ENCODE results near the gene ACHE. TPM values are rescaled to one million over a fixed set of nuclear protein-coding genes. Genes with fewer than 3 reads are reported as not detected.

The ACHE gene
- total and polyA plus RNA-seq, 2 of the 13 experiments (the other 11 are each of a cell fraction or from before 2014, with no cell fraction given) = 0.18 to 0.40 TPM

DNA sequence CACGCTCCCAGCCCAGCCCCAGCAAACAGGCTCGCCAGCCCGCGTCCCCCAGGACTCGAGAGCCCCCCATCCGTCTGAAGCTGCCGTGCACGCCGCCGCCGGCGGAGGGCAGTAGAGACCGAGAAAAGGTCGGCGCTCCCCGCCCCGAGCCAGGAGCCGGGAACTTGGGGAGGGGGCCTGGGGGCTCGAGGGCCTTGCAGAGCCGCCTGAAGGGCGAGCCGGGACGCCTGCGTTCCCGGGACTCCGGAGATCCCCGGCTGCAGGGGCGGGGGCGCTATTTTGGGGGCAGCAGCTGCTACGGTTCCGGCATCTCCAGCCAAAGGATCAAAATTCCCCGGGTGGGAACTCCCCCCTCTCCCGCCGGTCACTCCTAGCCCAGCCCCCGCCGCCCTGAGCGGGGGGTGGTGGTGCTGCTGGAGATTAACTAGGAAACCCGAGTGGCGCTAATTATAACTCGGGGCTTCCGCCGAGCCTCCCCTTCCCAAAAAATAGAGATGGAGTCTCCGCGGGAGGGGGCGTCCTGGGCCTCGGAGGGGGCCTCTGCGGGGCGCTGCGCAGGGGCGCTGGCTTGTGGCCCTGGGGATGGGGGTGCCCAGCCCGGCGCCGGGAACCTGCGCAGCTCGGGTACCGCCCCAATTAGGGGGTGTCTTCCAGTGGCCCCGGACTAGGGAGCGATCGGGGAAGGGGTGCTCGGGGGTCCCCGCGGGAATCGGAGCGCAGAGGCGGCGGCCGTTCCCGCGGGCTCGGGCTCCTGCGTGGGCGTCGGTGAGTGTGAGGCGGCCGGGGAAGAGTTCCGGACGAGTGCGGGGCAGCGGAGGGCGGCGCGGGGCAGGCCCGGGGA lies 608 bp downstream of the ACHE start:
- Histone ChIP-seq H2AFZ (ENCODE audit: low read length) (no peak overlapping the region), H3K27me3 (ENCODE audit: control insufficient read depth in 1 of 2, insufficient read depth in 2 of 2, low read length in 2 of 2) (peaks cover 11 to 32% of the 10 kb centered on the region in 2 experiments), H4K20me1 (ENCODE audit: insufficient read depth, low read length) (no peaks in the 10 kb centered on the region), H3K79me2 (ENCODE audit: insufficient read depth, low read length) (no peaks in the 10 kb centered on the region), H3K27ac (ENCODE audit: extremely low read length, insufficient read depth, low read length) (no peak overlapping the region), H3K4me1 (ENCODE audit: insufficient read depth, low read length) (peaks cover 42% of the 10 kb centered on the region), H3K9ac (ENCODE audit: insufficient read depth, low read depth, low read length) (peak overlapping the region; percentile 22; the same call in 1 of the 2 replicates), H3K4me2 (ENCODE audit: low read depth, low read length) (peak overlapping the region; percentile 69), H3K9me3 (ENCODE audit: low read length) (no peaks in the 10 kb centered on the region), H3K36me3 (replicated peaks in 1 of 2; ENCODE audit: control insufficient read depth in 1 of 2, insufficient read depth in 2 of 2, low read length in 2 of 2) (no peaks in the 10 kb centered on the region), H3K4me3 (replicated peaks in 1 of 3; ENCODE audit: insufficient read depth in 1 of 3, low read depth in 2 of 3, low read length in 3 of 3) (peak overlapping the region; percentile 44 to 69 (median 47); a peak in 4 of 6 replicates)
- no TSS peak for BruUV-seq (replicated peaks)
- intact Hi-C loops (cut with micrococcal nuclease; ENCODE audit: unreplicated experiment) = loop anchor here (5.0 kb wide), 1 partner anchor 182 kb away; no protein-coding TSS in a partner anchor
- in situ Hi-C loops (cut with HindIII; ENCODE audit: extremely low pct_ligation_motif_present, low pct_unique_long_range_greater_than_20kb) = loop anchor here (5.0 to 25.0 kb wide), 2 partner anchors 162 to 392 kb away; no protein-coding TSS in a partner anchor
- FAIRE-seq = no peak
- POLR2A ChIA-PET = interaction anchor here (2.1 kb wide), 1 partner anchor 20 kb away, joined by 7 read pairs; the partner anchor contains the start of gene SRRT
- no peak for DNase-seq (ENCODE audit: low spot score)
- peak; percentile 14 for ATAC-seq
- CTCF ChIA-PET (ENCODE audit: low intra/inter-chr PET ratio, low total read pairs) = interaction anchor here (1.1 to 3.2 kb wide), 3 partner anchors 164 to 182 kb away, joined by 5 to 28 read pairs (median 6); no protein-coding TSS in a partner anchor
- WGBS (ENCODE audit: low lambda C conversion rate) = 2% methylated on average over 20 of the region's 83 CpGs
- TF ChIP-seq ZFP90 (CRISPR knock-in tag; IDR thresholded peaks at IDR 0.05; ENCODE audit: borderline replicate concordance) (no peak), STAG1 (CRISPR knock-in tag; IDR thresholded peaks at IDR 0.05) (peak; percentile 84), SCMH1 (CRISPR knock-in tag; IDR thresholded peaks at IDR 0.05; ENCODE audit: borderline replicate concordance) (no peak), RCOR2 (CRISPR knock-in tag; IDR thresholded peaks at IDR 0.05) (no peak), ADNP (CRISPR knock-in tag; IDR thresholded peaks at IDR 0.05) (no peak), IKZF1 (IDR thresholded peaks at IDR 0.05) (no peak), THYN1 (CRISPR knock-in tag; IDR thresholded peaks at IDR 0.05; ENCODE audit: borderline replicate concordance, low read depth) (no peak), ZNF652 (CRISPR knock-in tag; IDR thresholded peaks at IDR 0.05; ENCODE audit: borderline replicate concordance, low read depth) (no peak), NFYC (CRISPR knock-in tag; IDR thresholded peaks at IDR 0.05) (no peak), SMAD1 (CRISPR knock-in tag; IDR thresholded peaks at IDR 0.05; ENCODE audit: borderline replicate concordance, low read depth) (no peak), ZNF772 (CRISPR knock-in tag; IDR thresholded peaks at IDR 0.05) (no peak), ZNF614 (CRISPR knock-in tag; IDR thresholded peaks at IDR 0.05; ENCODE audit: borderline replicate concordance) (no peak), MEIS2 (CRISPR knock-in tag; IDR thresholded peaks at IDR 0.05) (no peak), ZNF780A (CRISPR knock-in tag; IDR thresholded peaks at IDR 0.05) (no peak), ZNF136 (CRISPR knock-in tag; IDR thresholded peaks at IDR 0.05; ENCODE audit: low read depth) (no peak), NFE2 (CRISPR knock-in tag; IDR thresholded peaks at IDR 0.05) (no peak)
- TF ChIP-seq, protein P1, sequence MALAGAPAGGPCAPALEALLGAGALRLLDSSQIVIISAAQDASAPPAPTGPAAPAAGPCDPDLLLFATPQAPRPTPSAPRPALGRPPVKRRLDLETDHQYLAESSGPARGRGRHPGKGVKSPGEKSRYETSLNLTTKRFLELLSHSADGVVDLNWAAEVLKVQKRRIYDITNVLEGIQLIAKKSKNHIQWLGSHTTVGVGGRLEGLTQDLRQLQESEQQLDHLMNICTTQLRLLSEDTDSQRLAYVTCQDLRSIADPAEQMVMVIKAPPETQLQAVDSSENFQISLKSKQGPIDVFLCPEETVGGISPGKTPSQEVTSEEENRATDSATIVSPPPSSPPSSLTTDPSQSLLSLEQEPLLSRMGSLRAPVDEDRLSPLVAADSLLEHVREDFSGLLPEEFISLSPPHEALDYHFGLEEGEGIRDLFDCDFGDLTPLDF (CRISPR knock-in tag; IDR thresholded peaks at IDR 0.05) = no peak
- TF ChIP-seq, protein P2, sequence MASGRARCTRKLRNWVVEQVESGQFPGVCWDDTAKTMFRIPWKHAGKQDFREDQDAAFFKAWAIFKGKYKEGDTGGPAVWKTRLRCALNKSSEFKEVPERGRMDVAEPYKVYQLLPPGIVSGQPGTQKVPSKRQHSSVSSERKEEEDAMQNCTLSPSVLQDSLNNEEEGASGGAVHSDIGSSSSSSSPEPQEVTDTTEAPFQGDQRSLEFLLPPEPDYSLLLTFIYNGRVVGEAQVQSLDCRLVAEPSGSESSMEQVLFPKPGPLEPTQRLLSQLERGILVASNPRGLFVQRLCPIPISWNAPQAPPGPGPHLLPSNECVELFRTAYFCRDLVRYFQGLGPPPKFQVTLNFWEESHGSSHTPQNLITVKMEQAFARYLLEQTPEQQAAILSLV (CRISPR knock-in tag; IDR thresholded peaks at IDR 0.05; ENCODE audit: borderline replicate concordance) = no peak

Data from HepG2 (cell line).